HepG2 (cell line): ENCODE data around the gene ANKRA2. TPM values are rescaled to one million over a fixed set of nuclear protein-coding genes. Genes with fewer than 3 reads are reported as not detected.
A peak's percentile ranks its signal among the peaks of the same experiment; 100 is the strongest.

ENCODE experiments used
- CREM ChIP-seq, 2 experiments: sonication (generic) in 1 of 2; formaldehyde crosslinking in 1 of 2; IDR thresholded peaks; 2 replicates each; pipeline versions ENCODE4 v1.4.0 to v1.6.1; 2016 to 2020; ENCODE audit warnings: antibody characterized with exemption in 1 of 2, mild to moderate bottlenecking in 1 of 2, missing genetic modification reagents in 1 of 2
- DNMT1 ChIP-seq: sonication (generic); formaldehyde crosslinking; IDR thresholded peaks from 2 replicates; pipeline ENCODE4 v1.5.1; 2020; ENCODE audit warnings: mild to moderate bottlenecking, missing genetic modification reagents
- E2F1 ChIP-seq: sonication (generic); formaldehyde crosslinking; IDR thresholded peaks from 2 replicates; pipeline ENCODE4 v1.5.0; 2020; ENCODE audit warnings: missing genetic modification reagents
- ERF ChIP-seq: IDR thresholded peaks from 2 replicates; pipeline ENCODE4 v1.6.1; 2018; ENCODE audit warnings: missing biosample characterization, missing genetic modification reagents
- HES4 ChIP-seq: sonication (generic); formaldehyde crosslinking; IDR thresholded peaks from 2 replicates; pipeline ENCODE4 v1.9.0; 2021; ENCODE audit warnings: mild to moderate bottlenecking, missing genetic modification reagents, borderline replicate concordance
- NPAS2 ChIP-seq: sonication (generic); formaldehyde crosslinking; IDR thresholded peaks from 2 replicates; pipeline ENCODE4 v1.8.0; 2022; ENCODE audit warnings: mild to moderate bottlenecking, missing genetic modification reagents, borderline replicate concordance
- PHB2 ChIP-seq: fragments of 450-650 bp; IDR thresholded peaks from 2 replicates; pipeline ENCODE4 v1.6.1; 2018; ENCODE audit not compliant: partially characterized antibody
- SRSF1 ChIP-seq: fragments of 200-400 bp; formaldehyde crosslinking; optimal IDR thresholded peaks from 2 replicates; pipeline ENCODE3; 2017; ENCODE audit warnings: mild to moderate bottlenecking, low read depth, low read length, moderate library complexity
- TBX3 ChIP-seq: fragments of 450-650 bp; IDR thresholded peaks from 2 replicates; pipeline ENCODE4 v1.6.1; 2017; ENCODE audit warnings: antibody characterized with exemption, mild to moderate bottlenecking, inconsistent platforms, borderline replicate concordance
- WIZ ChIP-seq: sonication (generic); formaldehyde crosslinking; IDR thresholded peaks from 2 replicates; pipeline ENCODE4 v1.5.1; 2020; ENCODE audit warnings: mild to moderate bottlenecking, missing genetic modification reagents
- ZBTB20 ChIP-seq: sonication (generic); formaldehyde crosslinking; IDR thresholded peaks from 2 replicates; pipeline ENCODE4 v1.8.1; 2023; ENCODE audit warnings: missing genetic modification reagents, low read depth, mild to moderate bottlenecking, borderline replicate concordance
- ZNF10 ChIP-seq: sonication (generic); formaldehyde crosslinking; IDR thresholded peaks from 2 replicates; pipeline ENCODE4 v1.4.0; 2020; ENCODE audit warnings: mild to moderate bottlenecking, low read depth, missing genetic modification reagents, borderline replicate concordance
- ZNF230 ChIP-seq: sonication (generic); formaldehyde crosslinking; IDR thresholded peaks from 2 replicates; pipeline ENCODE4 v1.4.0; 2020; ENCODE audit warnings: mild to moderate bottlenecking, missing genetic modification reagents
- ZNF460 ChIP-seq: sonication (generic); formaldehyde crosslinking; IDR thresholded peaks from 2 replicates; pipeline ENCODE4 v1.5.1; 2020; ENCODE audit warnings: missing genetic modification reagents, mild to moderate bottlenecking, borderline replicate concordance
- ZNF558 ChIP-seq: sonication (generic); formaldehyde crosslinking; IDR thresholded peaks from 2 replicates; pipeline ENCODE4 v1.9.0; 2022; ENCODE audit warnings: mild to moderate bottlenecking, missing genetic modification reagents, borderline replicate concordance
- ZNF598 ChIP-seq: sonication (generic); formaldehyde crosslinking; IDR thresholded peaks from 2 replicates; pipeline ENCODE4 v1.5.1; 2020; ENCODE audit warnings: mild to moderate bottlenecking, missing genetic modification reagents, borderline replicate concordance
- ZNF672 ChIP-seq: sonication (generic); formaldehyde crosslinking; IDR thresholded peaks from 2 replicates; pipeline ENCODE4 v1.8.1; 2022; ENCODE audit warnings: missing genetic modification reagents
- polyA plus RNA-seq, 8 experiments: library from polyadenylated mRNA; depleted of rRNA in 3 of 8; stranded (reverse) in 7 of 8; unstranded in 1 of 8; fragments of >200 nt; fragmentation: Illumina TruSeq in 4 of 8; extraction: Trizol in 4 of 8; gene quantifications; 2 replicates each; pipeline versions ENCODE4 v1.2.1 to v1.2.3, GENCODE V29; 2011 to 2016; ENCODE audit warnings: low read depth in 4 of 8, missing spikeins in 1 of 8, mixed read lengths in 1 of 8; ENCODE audit not compliant: insufficient read depth in 1 of 8
- total RNA-seq, 5 experiments: library from RNA; depleted of rRNA; stranded (reverse); fragments of >200 nt; fragmentation: Illumina TruSeq; extraction: Trizol; gene quantifications; 2 replicates each; pipeline ENCODE4 v1.2.3, GENCODE V29; 2016; ENCODE audit warnings: low read depth in 1 of 5
- TF ChIP-seq, protein P1 (sequence below): sonication (generic); formaldehyde crosslinking; IDR thresholded peaks from 2 replicates; pipeline ENCODE4 v1.8.1; 2023; ENCODE audit warnings: mild to moderate bottlenecking, moderate library complexity, missing genetic modification reagents
- TF ChIP-seq, protein P2 (sequence below): sonication (generic); formaldehyde crosslinking; IDR thresholded peaks from 2 replicates; pipeline ENCODE4 v1.5.0; 2020; ENCODE audit warnings: missing genetic modification reagents, mild to moderate bottlenecking, borderline replicate concordance
- TF ChIP-seq, protein P3 (sequence below): sonication (generic); formaldehyde crosslinking; IDR thresholded peaks from 2 replicates; pipeline ENCODE4 v1.4.0; 2020; ENCODE audit warnings: missing genetic modification reagents, mild to moderate bottlenecking, borderline replicate concordance

Gene ANKRA2
- total and polyA plus RNA-seq, 2 of the 13 experiments (the other 11 are each of a cell fraction or from before 2014, with no cell fraction given), result 23.6 to 33.6 TPM

DNA sequence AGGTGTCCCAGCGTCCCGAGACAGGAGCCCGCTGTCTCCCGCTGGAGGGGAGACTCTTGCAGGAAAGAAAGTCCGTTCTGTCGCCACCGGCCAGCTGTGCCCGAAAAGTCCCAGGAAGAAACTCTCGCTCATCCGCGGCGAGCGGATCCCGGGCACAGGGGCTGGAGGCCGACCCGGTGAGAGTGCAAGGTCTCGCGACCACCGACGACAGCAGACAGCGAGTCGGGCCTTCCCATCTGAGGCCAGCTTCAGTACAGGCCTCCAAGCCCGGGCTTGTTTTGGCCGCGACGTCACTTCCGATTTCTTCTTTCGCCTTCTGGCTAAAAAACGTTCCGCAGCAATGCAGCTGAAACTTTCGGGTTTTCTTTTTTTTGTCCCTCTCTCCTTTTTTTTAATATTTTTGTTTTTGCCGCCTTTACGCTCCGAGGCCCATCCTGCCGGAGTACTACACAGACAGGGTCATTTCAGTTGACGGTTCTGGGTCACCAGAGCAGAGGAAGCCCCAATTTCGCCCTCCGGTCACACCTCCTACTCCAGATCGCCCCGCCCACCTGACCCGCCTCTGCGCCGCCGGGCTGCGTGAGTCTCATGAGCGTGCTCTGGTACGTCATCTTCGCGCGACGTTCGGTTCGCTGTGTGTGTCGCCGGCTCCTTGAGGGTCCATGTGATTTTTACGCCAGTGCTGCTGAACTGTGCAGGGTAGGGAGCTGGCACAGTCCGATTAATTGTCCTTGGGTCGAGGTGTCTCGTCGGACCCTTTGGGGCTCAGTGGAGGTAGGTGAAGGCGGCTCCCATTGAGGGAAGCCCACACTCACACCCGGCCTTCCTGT is at the start of gene ANKRA2, which contains the start of gene UTP15 (continued):
- TF ChIP-seq, protein P1, sequence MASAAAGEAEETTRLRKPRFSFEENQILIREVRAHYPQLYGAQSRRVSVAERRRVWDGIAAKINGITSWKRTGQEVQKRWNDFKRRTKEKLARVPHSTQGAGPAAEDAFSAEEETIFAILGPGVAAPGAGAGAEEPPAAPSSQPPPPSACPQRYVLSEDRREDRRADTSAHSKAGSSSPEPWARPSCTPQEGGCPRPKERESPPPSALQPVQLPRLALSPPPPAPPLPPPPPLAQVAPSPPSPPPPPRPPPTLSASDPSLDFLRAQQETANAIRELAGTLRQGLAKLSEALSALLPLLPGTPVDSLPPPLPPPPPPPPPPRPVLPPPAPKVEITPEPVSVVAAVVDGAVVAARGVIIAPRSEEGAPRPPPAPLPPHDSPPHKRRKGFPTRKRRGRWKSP, result no peak; the same call in 1 of the 2 replicates
- TF ChIP-seq E2F1, result no peak
- TF ChIP-seq ERF (CRISPR knock-in tag), result peak; percentile 56
- TF ChIP-seq TBX3, result peak; percentile 8; the same call in 1 of the 2 replicates
- no peak for TF ChIP-seq DNMT1 (CRISPR knock-in tag)
- TF ChIP-seq CREM (IDR thresholded peaks at IDR 0.05), result peak; percentile 98
- peak; percentile 78 for TF ChIP-seq CREM (CRISPR knock-in tag; IDR thresholded peaks at IDR 0.05)
- TF ChIP-seq, protein P2, sequence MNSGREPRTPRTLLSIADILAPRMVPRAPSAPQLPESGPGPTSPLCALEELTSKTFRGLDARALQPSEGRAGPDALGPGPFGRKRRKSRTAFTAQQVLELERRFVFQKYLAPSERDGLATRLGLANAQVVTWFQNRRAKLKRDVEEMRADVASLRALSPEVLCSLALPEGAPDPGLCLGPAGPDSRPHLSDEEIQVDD (CRISPR knock-in tag), result no peak
- TF ChIP-seq ZNF558 (CRISPR knock-in tag), result no peak
- peak; percentile 28; the same call in 1 of the 2 replicates for TF ChIP-seq ZNF598 (CRISPR knock-in tag)
- TF ChIP-seq ZNF10 (CRISPR knock-in tag), result no peak
- TF ChIP-seq ZNF672 (CRISPR knock-in tag), result no peak
- no peak for TF ChIP-seq WIZ (CRISPR knock-in tag)
- TF ChIP-seq ZNF460 (CRISPR knock-in tag), result no peak
- TF ChIP-seq HES4 (CRISPR knock-in tag), result no peak
- TF ChIP-seq, protein P3, sequence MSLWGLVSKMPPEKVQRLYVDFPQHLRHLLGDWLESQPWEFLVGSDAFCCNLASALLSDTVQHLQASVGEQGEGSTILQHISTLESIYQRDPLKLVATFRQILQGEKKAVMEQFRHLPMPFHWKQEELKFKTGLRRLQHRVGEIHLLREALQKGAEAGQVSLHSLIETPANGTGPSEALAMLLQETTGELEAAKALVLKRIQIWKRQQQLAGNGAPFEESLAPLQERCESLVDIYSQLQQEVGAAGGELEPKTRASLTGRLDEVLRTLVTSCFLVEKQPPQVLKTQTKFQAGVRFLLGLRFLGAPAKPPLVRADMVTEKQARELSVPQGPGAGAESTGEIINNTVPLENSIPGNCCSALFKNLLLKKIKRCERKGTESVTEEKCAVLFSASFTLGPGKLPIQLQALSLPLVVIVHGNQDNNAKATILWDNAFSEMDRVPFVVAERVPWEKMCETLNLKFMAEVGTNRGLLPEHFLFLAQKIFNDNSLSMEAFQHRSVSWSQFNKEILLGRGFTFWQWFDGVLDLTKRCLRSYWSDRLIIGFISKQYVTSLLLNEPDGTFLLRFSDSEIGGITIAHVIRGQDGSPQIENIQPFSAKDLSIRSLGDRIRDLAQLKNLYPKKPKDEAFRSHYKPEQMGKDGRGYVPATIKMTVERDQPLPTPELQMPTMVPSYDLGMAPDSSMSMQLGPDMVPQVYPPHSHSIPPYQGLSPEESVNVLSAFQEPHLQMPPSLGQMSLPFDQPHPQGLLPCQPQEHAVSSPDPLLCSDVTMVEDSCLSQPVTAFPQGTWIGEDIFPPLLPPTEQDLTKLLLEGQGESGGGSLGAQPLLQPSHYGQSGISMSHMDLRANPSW, result no peak
- 0 out of 2 replicates have a peak, but pooled peaks have one; percentile 34 for TF ChIP-seq ZNF230
- TF ChIP-seq SRSF1, result no peak
- no peak for TF ChIP-seq PHB2
- TF ChIP-seq ZBTB20, result no peak
- no peak for TF ChIP-seq NPAS2 (CRISPR knock-in tag)
